Activated CD8-positive, alpha-beta memory T cell treated with anti-CD3 and anti-CD28 coated beads, Interleukin-2, amount 10 ng/mL, durations not matched to agents 7 days and 5 days (primary cell): ENCODE data around the gene USH1C. TPM values are rescaled to one million over a fixed set of nuclear protein-coding genes. Genes with fewer than 3 reads are reported as not detected.
A peak's percentile ranks its signal among the peaks of the same experiment; 100 is the strongest.

Experiments
- ATAC-seq: fragments of 150-1000 bp; cut with Tn5 transposase; one replicate; pipeline ENCODE4 v1.10.0; 2021; ENCODE audit warnings: moderate library complexity
- CTCF ChIA-PET: fragments of 350-600 bp; sonication (Branson Sonifier 250); formaldehyde crosslinking; loops from one replicate; lab custom pipeline; 2021; ENCODE audit warnings: antibody characterized with exemption; lab: Charles Lee
- DNase-seq: peaks from one replicate; pipeline ENCODE4 v3.0.0-alpha.2; 2020
- H3K27ac Mint-ChIP-seq: one replicate; pipeline ENCODE4 v1.8.0; 2021; ENCODE audit warnings: mild to moderate bottlenecking, mixed read lengths
- H3K27me3 Mint-ChIP-seq: one replicate; pipeline ENCODE4 v1.8.0; 2021; ENCODE audit warnings: mixed read lengths
- H3K36me3 Mint-ChIP-seq: one replicate; pipeline ENCODE4 v1.8.0; 2021; ENCODE audit warnings: mild to moderate bottlenecking, mixed read lengths
- H3K4me1 Mint-ChIP-seq: one replicate; pipeline ENCODE4 v1.8.0; 2021; ENCODE audit warnings: mixed read lengths
- H3K4me3 Mint-ChIP-seq: one replicate; pipeline ENCODE4 v1.8.0; 2021; ENCODE audit warnings: mild to moderate bottlenecking, moderate library complexity, mixed read lengths
- H3K9me3 Mint-ChIP-seq: one replicate; pipeline ENCODE4 v1.8.0; 2022; ENCODE audit warnings: low read depth, mixed read lengths
- total RNA-seq, 2 experiments: library from RNA; stranded (reverse); gene quantifications; one replicate each; pipeline ENCODE4 v1.2.3, GENCODE V29; 2021

USH1C gene
- total RNA-seq, 2 experiments from 2014 or later, result not detected

DNA sequence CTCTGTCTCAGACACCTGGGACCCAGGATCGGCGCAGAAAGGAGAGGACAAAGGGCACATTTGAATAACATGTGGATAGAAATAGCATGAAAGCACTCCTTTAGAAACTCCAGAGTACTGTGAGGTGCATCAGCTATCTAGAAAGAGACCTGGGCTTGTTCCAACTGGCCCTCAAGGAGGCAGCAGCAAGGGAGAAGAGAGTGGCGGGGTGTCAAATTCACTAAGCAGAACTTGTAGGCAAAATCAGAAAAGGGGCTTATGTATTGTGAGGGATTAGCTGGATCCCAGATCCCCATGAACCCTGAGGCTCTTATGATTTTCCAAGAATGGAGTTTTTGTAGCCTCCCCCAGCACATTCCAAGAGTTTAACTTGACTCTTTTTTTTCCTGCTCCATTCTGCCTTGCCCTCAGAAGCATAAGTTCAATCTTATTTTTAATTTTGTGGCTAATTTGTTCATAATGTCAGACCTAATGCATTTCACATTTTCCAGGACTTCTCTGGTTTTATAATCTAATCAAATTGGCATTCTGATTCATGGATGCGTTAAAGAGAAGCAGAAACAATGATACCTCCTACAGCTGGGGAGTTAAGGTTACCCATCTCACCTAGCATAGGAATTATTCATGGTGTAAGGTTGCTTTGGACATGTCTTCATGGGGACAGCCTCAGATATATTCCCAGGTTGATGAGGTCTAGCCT is 33.6 kb downstream of the USH1C start:
- ATAC-seq, result no peak
- Mint-ChIP-seq H3K27me3 (peaks cover 20% of the 10 kb centered on the region), H3K4me1 (no peaks in the 10 kb centered on the region), H3K36me3 (no peaks in the 10 kb centered on the region), H3K27ac (no peak overlapping the region), H3K9me3 (no peaks in the 10 kb centered on the region), H3K4me3 (no peak overlapping the region)
- DNase-seq, result no peak
- CTCF ChIA-PET, result interaction anchor here (1.2 kb wide), 1 partner anchor 127 kb away, joined by 4 read pairs; no protein-coding TSS in a partner anchor

DNA sequence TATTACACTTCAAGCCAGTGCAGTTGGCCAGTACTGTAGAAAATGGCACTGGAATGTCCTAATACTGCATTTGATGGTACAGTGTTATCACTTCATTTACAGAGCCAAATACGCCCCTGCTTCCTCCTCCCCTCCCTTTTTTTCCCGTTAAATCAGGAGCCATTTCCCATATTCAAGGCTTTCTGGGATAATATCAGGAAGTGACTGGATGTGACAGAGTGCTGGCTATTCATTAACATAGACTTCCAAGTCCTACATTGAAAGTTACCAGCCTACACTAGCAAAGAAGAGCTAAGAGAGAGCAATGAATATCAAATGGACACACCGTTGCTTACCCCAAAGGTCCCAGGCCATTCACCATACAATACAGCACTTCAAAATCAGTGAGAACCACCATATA is 35.4 kb downstream of the USH1C start:
- no peaks in the 10 kb centered on the region for H3K9me3 Mint-ChIP-seq
- DNase-seq (no peak), ATAC-seq (no peak)
- CTCF ChIA-PET, result interaction anchor here (1.7 to 1.9 kb wide), 4 partner anchors 20 to 279 kb away, joined by 4 to 7 read pairs (median 5); partner anchors contain the start of gene KCNJ11
- H3K4me3 Mint-ChIP-seq, result no peak overlapping the region
- no peak overlapping the region for H3K27ac Mint-ChIP-seq
- H3K36me3 Mint-ChIP-seq, result no peaks in the 10 kb centered on the region
- H3K27me3 Mint-ChIP-seq, result peaks cover 19% of the 10 kb centered on the region
- H3K4me1 Mint-ChIP-seq, result no peaks in the 10 kb centered on the region

DNA sequence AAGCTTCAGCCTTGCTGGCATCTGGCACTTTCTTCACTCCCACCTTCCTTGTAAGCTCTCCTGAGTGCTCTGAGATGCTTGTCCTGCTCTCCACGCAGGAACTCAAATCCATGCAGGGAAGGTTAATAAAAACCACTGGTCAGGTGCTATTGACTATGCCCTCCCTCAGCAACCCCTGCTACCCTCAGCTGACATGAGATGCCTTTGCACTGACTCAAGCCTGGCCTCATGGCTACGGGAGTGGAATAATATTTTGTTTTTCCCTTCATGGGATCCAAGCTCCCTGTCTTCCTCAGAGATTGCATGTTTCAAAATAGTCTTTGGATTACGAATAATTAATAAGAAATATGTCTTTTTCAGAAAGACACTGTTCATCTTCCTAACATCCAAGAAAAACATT is 35.9 kb downstream of the USH1C start:
- no peaks in the 10 kb centered on the region for H3K4me1 Mint-ChIP-seq
- no peak overlapping the region for H3K27ac Mint-ChIP-seq
- no peak for DNase-seq
- no peaks in the 10 kb centered on the region for H3K9me3 Mint-ChIP-seq
- CTCF ChIA-PET, result interaction anchor here (1.6 to 5.8 kb wide), 6 partner anchors 11 to 278 kb away, joined by 4 to 74 read pairs (median 6); partner anchors contain the start of gene KCNJ11
- peaks cover 15% of the 10 kb centered on the region for H3K27me3 Mint-ChIP-seq
- no peak overlapping the region for H3K4me3 Mint-ChIP-seq
- no peak for ATAC-seq
- H3K36me3 Mint-ChIP-seq, result no peaks in the 10 kb centered on the region

DNA sequence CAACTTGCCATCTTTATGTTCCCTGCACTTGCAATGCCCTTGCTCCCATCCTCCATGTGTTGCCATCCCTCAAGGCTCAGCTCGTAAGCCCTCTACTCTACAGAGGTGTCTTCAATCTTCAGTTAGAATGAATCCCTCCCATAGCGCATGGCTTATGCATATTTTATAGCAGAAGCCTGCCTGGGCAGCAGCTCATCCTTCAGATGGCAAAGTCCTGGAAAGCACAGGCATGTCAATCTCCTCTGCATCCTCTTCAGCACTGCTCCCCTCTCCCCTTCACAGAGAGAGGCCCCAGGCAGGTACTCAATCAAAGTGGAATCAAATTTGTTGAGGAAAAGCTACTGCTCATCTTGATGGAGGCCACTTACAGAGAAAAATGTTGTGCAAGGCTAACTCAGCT is 36.4 kb downstream of the USH1C start:
- no peak overlapping the region for H3K4me3 Mint-ChIP-seq
- ATAC-seq (no peak), DNase-seq (no peak)
- H3K27me3 Mint-ChIP-seq, result peaks cover 15% of the 10 kb centered on the region
- no peaks in the 10 kb centered on the region for H3K9me3 Mint-ChIP-seq
- H3K36me3 Mint-ChIP-seq, result no peaks in the 10 kb centered on the region
- H3K27ac Mint-ChIP-seq, result no peak overlapping the region
- no peaks in the 10 kb centered on the region for H3K4me1 Mint-ChIP-seq
- CTCF ChIA-PET, result interaction anchor here (1.6 to 5.8 kb wide), 6 partner anchors 12 to 278 kb away, joined by 4 to 74 read pairs (median 6); partner anchors contain the start of gene KCNJ11

DNA sequence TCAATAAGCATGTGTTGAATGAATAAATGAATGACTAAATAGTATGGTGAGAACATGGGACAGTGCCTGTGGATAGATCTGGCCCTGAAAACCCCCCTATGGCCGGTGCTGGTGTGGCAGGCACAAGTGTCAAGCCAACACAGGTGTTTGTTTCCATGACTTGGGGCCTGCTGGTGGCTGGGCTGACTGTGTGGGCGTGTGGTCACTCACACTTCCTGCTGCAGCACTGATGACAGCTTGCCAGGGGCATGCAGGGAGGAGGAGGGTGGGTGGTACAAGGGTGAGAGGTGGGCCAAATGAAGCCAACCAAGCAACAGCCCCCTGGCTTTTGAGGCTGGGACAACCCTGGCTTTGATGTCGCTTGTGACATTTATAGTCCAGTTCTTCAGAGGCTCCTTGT is 37.3 kb downstream of the USH1C start:
- CTCF ChIA-PET, result interaction anchor here (1.1 to 5.8 kb wide), 6 partner anchors 13 to 277 kb away, joined by 3 to 74 read pairs (median 4); no protein-coding TSS in a partner anchor
- Mint-ChIP-seq H3K36me3 (no peaks in the 10 kb centered on the region), H3K4me1 (no peaks in the 10 kb centered on the region), H3K27me3 (peaks cover 15% of the 10 kb centered on the region), H3K9me3 (no peaks in the 10 kb centered on the region), H3K27ac (no peak overlapping the region), H3K4me3 (no peak overlapping the region)
- DNase-seq, result no peak
- peak; percentile 13 for ATAC-seq

DNA sequence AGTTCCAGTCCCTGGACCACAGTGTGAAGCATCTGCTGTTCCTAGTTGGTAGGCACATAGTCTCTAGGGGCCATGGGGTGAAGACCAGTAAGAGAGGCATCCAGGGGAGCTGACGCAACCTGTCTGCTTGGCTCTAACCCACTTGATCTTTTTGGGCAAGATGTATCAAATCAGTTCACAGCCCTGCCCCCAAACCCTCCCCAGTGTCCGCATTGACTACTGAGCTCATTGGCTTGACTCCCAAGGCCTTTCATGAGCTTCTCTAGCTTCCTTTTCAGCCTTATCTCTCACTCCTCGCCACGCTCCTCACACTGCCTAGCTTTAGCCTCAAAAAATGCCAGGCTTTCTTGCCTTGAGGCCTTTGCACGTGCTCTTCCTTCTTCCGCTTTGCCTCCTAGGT is 37.9 kb downstream of the USH1C start:
- Mint-ChIP-seq H3K9me3 (no peaks in the 10 kb centered on the region), H3K4me3 (no peak overlapping the region), H3K4me1 (no peaks in the 10 kb centered on the region), H3K27me3 (peaks cover 13% of the 10 kb centered on the region), H3K27ac (no peak overlapping the region), H3K36me3 (no peaks in the 10 kb centered on the region)
- no peak for DNase-seq
- no peak for ATAC-seq
- CTCF ChIA-PET, result interaction anchor here (0.7 to 5.8 kb wide), 5 partner anchors 21 to 262 kb away, joined by 3 to 74 read pairs (median 4); no protein-coding TSS in a partner anchor

DNA sequence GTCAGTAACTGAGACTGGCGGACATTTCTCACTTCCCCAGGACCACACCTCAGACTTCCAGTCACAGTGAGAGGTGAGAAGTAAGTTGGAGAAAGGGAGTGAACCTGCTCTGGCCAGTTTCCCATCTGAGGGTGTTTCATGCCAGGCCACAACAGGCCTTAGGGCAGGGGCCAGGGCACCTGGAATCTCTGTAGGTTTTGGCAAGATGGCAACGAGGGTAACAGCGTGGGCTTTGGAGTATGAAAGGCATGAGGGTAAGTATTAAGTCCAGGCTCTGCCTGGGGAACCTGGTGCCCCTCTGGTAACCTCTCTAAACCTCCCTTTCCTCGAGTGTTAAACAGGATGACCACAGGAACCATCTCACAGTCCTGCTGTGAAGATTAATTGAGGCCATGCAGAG is 39.1 kb downstream of the USH1C start:
- Mint-ChIP-seq H3K9me3 (no peaks in the 10 kb centered on the region), H3K4me3 (no peak overlapping the region), H3K27ac (no peak overlapping the region), H3K36me3 (no peaks in the 10 kb centered on the region), H3K27me3 (peaks cover 7% of the 10 kb centered on the region), H3K4me1 (no peaks in the 10 kb centered on the region)
- CTCF ChIA-PET, result interaction anchor here (0.7 to 5.8 kb wide), 9 partner anchors 8 to 275 kb away, joined by 3 to 74 read pairs (median 6); partner anchors contain the start of gene KCNJ11
- DNase-seq (no peak), ATAC-seq (no peak)

DNA sequence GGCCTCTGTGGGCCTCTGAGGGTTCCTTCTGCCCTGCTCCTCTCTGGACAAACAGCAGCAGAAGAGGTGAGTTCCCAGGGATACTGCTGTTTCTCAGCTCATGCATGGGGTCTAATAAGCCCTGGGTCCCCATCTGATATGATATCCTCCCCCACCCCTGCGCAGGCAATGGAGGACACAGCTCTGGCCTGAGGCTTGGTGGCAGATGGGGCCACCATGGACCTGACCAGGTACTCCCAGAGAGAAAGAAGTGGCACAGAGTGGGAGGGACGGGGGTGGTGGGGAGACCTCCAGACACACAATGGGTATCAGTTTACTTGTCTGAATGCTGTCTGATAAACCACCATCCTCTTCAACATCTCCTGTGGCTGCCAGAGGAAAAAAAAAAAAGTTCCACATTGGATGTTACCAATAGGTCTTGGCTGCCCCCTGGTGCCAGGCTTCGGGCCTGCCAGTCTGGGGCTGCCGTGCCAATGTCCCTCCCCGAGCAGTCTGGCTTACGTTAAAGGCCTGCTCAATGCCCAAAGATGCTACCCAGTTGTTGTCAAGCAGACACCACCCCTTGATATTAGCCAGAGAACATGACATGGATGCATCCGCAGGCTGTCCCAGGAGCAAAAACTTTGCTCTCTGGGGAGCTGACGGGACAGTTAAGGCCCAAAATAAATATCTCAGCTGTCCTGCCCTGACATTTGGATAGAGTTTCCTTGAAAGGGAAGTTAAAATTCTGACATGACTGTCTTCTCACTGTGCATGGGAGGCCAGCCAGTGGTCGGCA is 39.7 kb downstream of the USH1C start:
- H3K27ac Mint-ChIP-seq, result no peak overlapping the region
- DNase-seq (peak; percentile 79), ATAC-seq (peak; percentile 83)
- no peak overlapping the region for H3K4me3 Mint-ChIP-seq
- no peaks in the 10 kb centered on the region for H3K9me3 Mint-ChIP-seq
- H3K4me1 Mint-ChIP-seq, result no peaks in the 10 kb centered on the region
- no peaks in the 10 kb centered on the region for H3K36me3 Mint-ChIP-seq
- peaks cover 7% of the 10 kb centered on the region for H3K27me3 Mint-ChIP-seq
- CTCF ChIA-PET, result interaction anchor here (0.7 to 5.8 kb wide), 10 partner anchors 9 to 275 kb away, joined by 3 to 74 read pairs (median 6); partner anchors contain the start of gene KCNJ11

DNA sequence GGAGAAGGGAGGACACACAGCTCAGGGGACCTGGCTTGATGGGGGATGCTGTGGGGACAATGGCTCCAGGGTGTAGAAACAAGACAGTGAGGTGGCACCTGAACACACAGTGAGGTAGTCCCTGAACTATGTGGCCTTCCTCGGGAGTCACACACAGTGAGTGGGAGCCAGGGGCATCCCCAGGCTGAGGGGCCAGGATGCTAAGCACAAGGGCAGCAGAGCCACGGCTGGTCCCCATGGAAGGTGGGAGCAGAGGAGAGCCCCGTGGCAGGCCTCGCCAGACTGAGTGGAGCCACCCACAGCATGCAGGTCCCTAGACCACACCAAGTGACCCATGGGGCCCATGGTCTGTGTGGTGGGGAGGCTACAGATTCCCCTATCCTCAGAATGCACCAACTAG is 41.6 kb downstream of the USH1C start:
- no peak overlapping the region for H3K27ac Mint-ChIP-seq
- H3K4me1 Mint-ChIP-seq, result no peaks in the 10 kb centered on the region
- CTCF ChIA-PET, result interaction anchor here (1.1 to 5.8 kb wide), 2 partner anchors 14 to 119 kb away, joined by 3 to 74 read pairs; no protein-coding TSS in a partner anchor
- peaks cover 4% of the 10 kb centered on the region for H3K27me3 Mint-ChIP-seq
- ATAC-seq (no peak), DNase-seq (no peak)
- H3K36me3 Mint-ChIP-seq, result no peaks in the 10 kb centered on the region
- no peak overlapping the region for H3K4me3 Mint-ChIP-seq
- H3K9me3 Mint-ChIP-seq, result no peaks in the 10 kb centered on the region

DNA sequence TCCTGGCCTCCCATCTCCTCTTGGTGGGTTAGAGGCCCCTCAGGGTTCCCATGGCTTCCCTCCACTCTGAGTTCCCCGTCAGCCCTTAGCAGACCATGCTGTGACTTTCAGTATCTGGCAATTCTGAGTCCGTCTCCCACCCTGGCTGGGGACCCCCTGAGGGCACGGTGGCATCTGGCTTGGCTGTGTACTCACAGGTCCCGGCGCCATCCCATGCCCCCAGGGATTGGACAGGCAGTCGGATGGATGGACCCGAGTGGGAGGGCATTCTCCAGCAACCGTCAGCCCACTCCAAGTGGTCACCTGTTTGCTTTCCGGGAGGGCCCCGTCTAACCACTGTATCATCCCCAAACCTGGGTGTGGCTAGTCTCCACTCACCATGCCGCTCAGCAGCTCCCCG is 43.5 kb downstream of the USH1C start:
- CTCF ChIA-PET, result no interaction called here
- no peak overlapping the region for H3K4me3 Mint-ChIP-seq
- ATAC-seq, result no peak
- H3K9me3 Mint-ChIP-seq, result no peaks in the 10 kb centered on the region
- DNase-seq, result no peak
- H3K4me1 Mint-ChIP-seq, result no peaks in the 10 kb centered on the region
- no peaks in the 10 kb centered on the region for H3K36me3 Mint-ChIP-seq
- peaks cover 7% of the 10 kb centered on the region for H3K27me3 Mint-ChIP-seq
- H3K27ac Mint-ChIP-seq, result no peak overlapping the region

DNA sequence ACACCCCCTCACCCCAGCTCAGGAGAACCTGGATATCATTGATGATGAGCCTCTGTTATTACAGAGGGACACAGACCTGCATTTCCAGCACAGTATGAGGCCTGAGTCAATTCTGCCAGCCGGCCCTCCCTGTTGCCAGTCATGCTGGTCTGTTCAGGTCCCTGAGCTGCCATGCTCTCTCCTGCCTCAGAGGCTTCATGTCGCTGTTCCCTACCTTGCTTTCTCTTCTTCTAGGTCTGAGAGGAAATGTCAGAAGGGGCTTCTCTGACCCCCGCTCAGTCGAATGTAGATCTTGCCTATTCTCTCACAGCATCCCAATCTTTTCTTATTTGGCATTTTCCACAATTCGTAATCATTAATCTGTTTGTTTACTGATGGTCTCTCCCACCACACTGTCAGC is 45.7 kb downstream of the USH1C start:
- H3K4me1 Mint-ChIP-seq, result no peaks in the 10 kb centered on the region
- ATAC-seq, result no peak
- DNase-seq, result no peak
- H3K36me3 Mint-ChIP-seq, result no peaks in the 10 kb centered on the region
- CTCF ChIA-PET, result interaction anchor here (0.8 to 2.2 kb wide), 2 partner anchors 78 to 114 kb away, joined by 3 to 9 read pairs; no protein-coding TSS in a partner anchor
- no peak overlapping the region for H3K4me3 Mint-ChIP-seq
- H3K9me3 Mint-ChIP-seq, result no peaks in the 10 kb centered on the region
- peaks cover 7% of the 10 kb centered on the region for H3K27me3 Mint-ChIP-seq
- no peak overlapping the region for H3K27ac Mint-ChIP-seq

DNA sequence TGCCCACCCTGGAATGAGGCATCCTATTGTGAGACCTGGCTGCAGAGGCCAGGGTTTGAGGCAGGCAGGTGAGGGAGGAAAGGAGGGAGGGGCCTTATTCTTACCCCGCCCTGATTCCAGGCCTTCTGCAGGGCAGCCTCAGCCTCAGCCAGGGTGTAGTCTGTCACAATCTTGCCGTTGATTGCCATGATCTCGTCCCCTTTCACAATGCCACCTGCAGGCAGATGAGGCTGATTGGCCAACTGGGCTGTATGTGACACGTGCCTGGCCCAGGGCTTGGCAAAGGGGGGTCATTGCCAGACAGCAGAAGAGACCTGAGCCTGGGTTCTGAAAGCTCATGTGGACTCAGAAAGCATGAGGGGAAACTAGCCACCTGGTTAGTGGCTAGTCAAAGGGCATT is 46.2 kb downstream of the USH1C start:
- H3K4me3 Mint-ChIP-seq, result no peak overlapping the region

DNA sequence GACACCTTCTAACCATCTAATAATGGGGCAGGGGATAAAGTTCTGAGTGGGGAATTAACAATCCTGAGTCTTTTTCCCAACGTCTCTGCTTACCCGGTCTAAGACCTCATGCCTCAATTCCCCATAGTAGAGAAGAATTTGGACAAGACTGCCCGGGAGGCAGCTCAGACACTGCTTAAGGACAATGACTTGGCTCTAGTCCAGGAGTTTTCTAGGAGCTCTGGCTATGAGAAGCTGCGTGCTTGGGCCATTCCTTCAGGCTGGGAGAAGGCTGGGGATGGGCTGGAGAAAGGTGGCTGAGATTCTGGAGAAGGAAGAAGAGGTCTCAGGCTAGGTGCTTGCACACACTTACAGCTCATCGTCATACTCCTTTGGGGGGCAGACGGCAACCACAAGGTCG is 47.8 kb downstream of the USH1C start:
- CTCF ChIA-PET, result no interaction called here
- H3K27me3 Mint-ChIP-seq, result peaks cover 7% of the 10 kb centered on the region
- ATAC-seq (no peak), DNase-seq (no peak)
- H3K4me1 Mint-ChIP-seq, result no peaks in the 10 kb centered on the region
- no peaks in the 10 kb centered on the region for H3K9me3 Mint-ChIP-seq
- no peak overlapping the region for H3K4me3 Mint-ChIP-seq
- H3K27ac Mint-ChIP-seq, result no peak overlapping the region
- H3K36me3 Mint-ChIP-seq, result no peaks in the 10 kb centered on the region

More for the DNA sequence above, 46.2 kb downstream of the USH1C start:
- no peak for ATAC-seq
- CTCF ChIA-PET, result interaction anchor here (2.2 kb wide), 1 partner anchor 114 kb away, joined by 9 read pairs; no protein-coding TSS in a partner anchor
- Mint-ChIP-seq H3K4me1 (no peaks in the 10 kb centered on the region), H3K9me3 (no peaks in the 10 kb centered on the region), H3K27ac (no peak overlapping the region), H3K27me3 (peaks cover 7% of the 10 kb centered on the region), H3K36me3 (no peaks in the 10 kb centered on the region)
- no peak for DNase-seq
